Fibroblast of villous mesenchyme (primary cell): ENCODE measurements around the gene ASB18. TPM values are rescaled to one million over a fixed set of nuclear protein-coding genes. Genes with fewer than 3 reads are reported as not detected.

Experiments used
- DNase-seq: peaks from one replicate; pipeline ENCODE4 v3.0.0-alpha.2; 2010; ENCODE audit warnings: low read depth
- H3K4me3 ChIP-seq: 2 replicates; pipeline ENCODE4 v1.5.1; 2011; ENCODE audit warnings: low read depth, mild to moderate bottlenecking, low read length
- CTCF ChIP-seq: IDR thresholded peaks from 2 replicates; pipeline ENCODE4 v1.5.1; 2012; ENCODE audit warnings: low read depth, mild to moderate bottlenecking, low read length; ENCODE audit not compliant: insufficient read depth
- total RNA-seq: library from RNA; depleted of rRNA; stranded (reverse); fragments of >200 nt; gene quantifications from 2 replicates; pipeline ENCODE4 v1.2.3, GENCODE V29; 2012

Gene ASB18
- total RNA-seq, 1 donor: not detected

GRCh38 chr2:236217926-236218325, 46.3 kb downstream of the ASB18 start:
- no peak for DNase-seq
- H3K4me3 ChIP-seq: no peak overlapping the region
- TF ChIP-seq CTCF: no peak

- no peak overlapping the region for H3K4me3 ChIP-seq
- no peak for TF ChIP-seq CTCF
- no peak for DNase-seq
Observed at GRCh38 chr2:236216711-236217110, 47.5 kb downstream of the ASB18 start.

GRCh38 chr2:236215761-236216333, 48.4 kb downstream of the ASB18 start:
- no peak for TF ChIP-seq CTCF
- no peak overlapping the region for H3K4me3 ChIP-seq
- no peak for DNase-seq

- no peak overlapping the region for H3K4me3 ChIP-seq
- no peak for TF ChIP-seq CTCF
- no peak for DNase-seq
Observed at GRCh38 chr2:236215196-236215595, 49.0 kb downstream of the ASB18 start.

- no peak for TF ChIP-seq CTCF
- no peak overlapping the region for H3K4me3 ChIP-seq
- DNase-seq: no peak
Observed at GRCh38 chr2:236214376-236214995, 49.7 kb downstream of the ASB18 start.

GRCh38 chr2:236211296-236211695, 52.9 kb downstream of the ASB18 start:
- no peak for DNase-seq
- H3K4me3 ChIP-seq: no peak overlapping the region
- no peak for TF ChIP-seq CTCF

- no peak for DNase-seq
- TF ChIP-seq CTCF: no peak
- no peak overlapping the region for H3K4me3 ChIP-seq
Observed at GRCh38 chr2:236210536-236210935, 53.7 kb downstream of the ASB18 start.
